ENCODE results near the gene BBS5.

BBS5 gene

GRCh38 chr2:169476459-169476858, 2.8 kb upstream of the BBS5 start:
- Histone ChIP-seq H3K36me3 (no peaks in the 10 kb centered on the region), H3K9me3 (no peaks in the 10 kb centered on the region), H3K4me1 (ENCODE audit: control insufficient read depth in 1 of 2, insufficient read depth in 1 of 2, low read depth in 1 of 2, low read length in 1 of 2) (peaks cover 10 to 13% of the 10 kb centered on the region in 2 experiments), H3K4me3 (ENCODE audit: low read depth in 1 of 2, low read length in 1 of 2) (no peak overlapping the region), H3K27me3 (peaks cover 20% of the 10 kb centered on the region), H3K27ac (no peak overlapping the region)
- TF ChIP-seq, protein P1, sequence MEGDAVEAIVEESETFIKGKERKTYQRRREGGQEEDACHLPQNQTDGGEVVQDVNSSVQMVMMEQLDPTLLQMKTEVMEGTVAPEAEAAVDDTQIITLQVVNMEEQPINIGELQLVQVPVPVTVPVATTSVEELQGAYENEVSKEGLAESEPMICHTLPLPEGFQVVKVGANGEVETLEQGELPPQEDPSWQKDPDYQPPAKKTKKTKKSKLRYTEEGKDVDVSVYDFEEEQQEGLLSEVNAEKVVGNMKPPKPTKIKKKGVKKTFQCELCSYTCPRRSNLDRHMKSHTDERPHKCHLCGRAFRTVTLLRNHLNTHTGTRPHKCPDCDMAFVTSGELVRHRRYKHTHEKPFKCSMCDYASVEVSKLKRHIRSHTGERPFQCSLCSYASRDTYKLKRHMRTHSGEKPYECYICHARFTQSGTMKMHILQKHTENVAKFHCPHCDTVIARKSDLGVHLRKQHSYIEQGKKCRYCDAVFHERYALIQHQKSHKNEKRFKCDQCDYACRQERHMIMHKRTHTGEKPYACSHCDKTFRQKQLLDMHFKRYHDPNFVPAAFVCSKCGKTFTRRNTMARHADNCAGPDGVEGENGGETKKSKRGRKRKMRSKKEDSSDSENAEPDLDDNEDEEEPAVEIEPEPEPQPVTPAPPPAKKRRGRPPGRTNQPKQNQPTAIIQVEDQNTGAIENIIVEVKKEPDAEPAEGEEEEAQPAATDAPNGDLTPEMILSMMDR (IDR thresholded peaks at IDR 0.05): no peak

DNA sequence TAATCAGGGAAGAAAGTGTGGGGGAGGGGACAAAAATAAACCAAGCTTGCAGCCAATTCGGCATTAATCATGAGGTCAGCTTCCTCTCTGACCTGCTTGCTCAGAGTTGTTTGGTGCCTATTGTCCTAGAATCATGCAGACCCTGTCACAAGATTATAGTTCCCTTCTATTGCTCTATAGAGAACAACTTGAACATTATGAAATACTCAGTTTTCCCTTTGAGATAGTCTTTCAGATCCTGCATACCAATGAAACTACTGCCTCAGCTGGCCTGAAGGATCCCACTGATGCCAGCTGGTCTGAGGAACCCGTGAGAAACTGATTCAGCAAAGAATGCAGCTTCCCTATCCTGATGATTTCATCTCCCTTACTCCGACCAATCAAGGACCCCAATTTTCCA, 955 bp upstream of the BBS5 start:
- H3K4me1 ChIP-seq (ENCODE audit: control insufficient read depth in 1 of 2, insufficient read depth in 1 of 2, low read depth in 1 of 2, low read length in 1 of 2): peaks cover 10 to 13% of the 10 kb centered on the region in 2 experiments
- TF ChIP-seq, protein P1 (IDR thresholded peaks at IDR 0.05): no peak
- H3K36me3 ChIP-seq: no peaks in the 10 kb centered on the region
- H3K9me3 ChIP-seq: no peaks in the 10 kb centered on the region
- peaks cover 20% of the 10 kb centered on the region for H3K27me3 ChIP-seq
- H3K4me3 ChIP-seq (ENCODE audit: low read depth in 1 of 2, low read length in 1 of 2): no peak overlapping the region
- no peak overlapping the region for H3K27ac ChIP-seq

GRCh38 chr2:169478745-169479256, 493 bp upstream of the BBS5 start:
- TF ChIP-seq, protein P1 (IDR thresholded peaks at IDR 0.05): no peak
- H3K4me3 ChIP-seq (ENCODE audit: low read depth in 1 of 2, low read length in 1 of 2): peak overlapping the region; percentile 51 to 61
- no peak overlapping the region for H3K27ac ChIP-seq

DNA sequence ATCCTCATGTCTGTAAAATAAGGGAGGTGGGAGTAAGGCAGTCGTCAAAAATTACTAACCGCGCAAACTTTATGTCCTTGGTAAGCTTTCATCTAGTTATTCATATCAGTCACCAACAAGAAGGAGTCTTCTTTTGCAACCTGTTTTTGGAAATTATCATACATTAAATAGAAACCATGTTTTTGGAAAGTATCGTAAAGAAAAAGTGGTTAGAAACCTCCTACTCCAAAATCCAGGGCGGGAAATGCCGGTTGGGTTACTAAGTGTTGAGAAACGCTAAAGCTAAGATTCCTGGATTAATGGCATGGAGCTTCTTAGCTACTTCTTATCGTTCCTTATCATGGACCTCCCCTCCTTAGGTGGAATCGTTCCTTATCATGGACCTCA, 778 bp downstream of the BBS5 start:
- H3K4me1 ChIP-seq (ENCODE audit: control insufficient read depth in 1 of 2, insufficient read depth in 1 of 2, low read depth in 1 of 2, low read length in 1 of 2): peaks cover 10 to 13% of the 10 kb centered on the region in 2 experiments
- no peak overlapping the region for H3K27ac ChIP-seq
- no peaks in the 10 kb centered on the region for H3K36me3 ChIP-seq
- peak overlapping the region in 1 of 2 experiments; percentile 61 for H3K4me3 ChIP-seq (ENCODE audit: low read depth in 1 of 2, low read length in 1 of 2)
- H3K9me3 ChIP-seq: no peaks in the 10 kb centered on the region
- peaks cover 20% of the 10 kb centered on the region for H3K27me3 ChIP-seq
- TF ChIP-seq, protein P1 (IDR thresholded peaks at IDR 0.05): no peak

More at GRCh38 chr2:169478745-169479256, 493 bp upstream of the BBS5 start:
- no peaks in the 10 kb centered on the region for H3K36me3 ChIP-seq
- peaks cover 10 to 13% of the 10 kb centered on the region in 2 experiments for H3K4me1 ChIP-seq (ENCODE audit: control insufficient read depth in 1 of 2, insufficient read depth in 1 of 2, low read depth in 1 of 2, low read length in 1 of 2)
- no peaks in the 10 kb centered on the region for H3K9me3 ChIP-seq
- peaks cover 20% of the 10 kb centered on the region for H3K27me3 ChIP-seq

DNA sequence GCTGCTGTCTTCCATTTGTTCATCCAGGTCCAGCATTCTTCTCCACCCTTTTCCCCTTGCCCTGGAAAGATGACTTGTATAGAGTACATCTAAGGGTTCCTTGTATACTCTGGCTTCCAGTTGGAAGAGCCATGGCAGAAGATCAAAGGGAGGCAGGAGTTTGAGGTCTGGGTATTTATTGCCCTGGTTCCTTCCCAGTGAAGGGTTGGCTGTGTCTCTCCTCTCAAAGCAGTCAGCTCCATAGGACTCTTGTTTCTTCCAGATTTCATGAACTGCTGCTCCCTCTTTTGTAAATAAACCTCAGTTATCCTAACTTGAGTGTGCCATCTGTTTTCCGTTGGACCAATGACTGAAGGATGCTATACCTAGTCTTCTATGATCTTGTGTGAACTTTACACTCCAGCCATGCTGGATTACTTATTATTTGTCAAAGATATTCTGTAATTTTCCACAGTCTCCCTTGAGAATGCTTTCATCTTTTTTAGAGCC, 6.4 kb downstream of the BBS5 start:
- TF ChIP-seq, protein P1 (IDR thresholded peaks at IDR 0.05): no peak
- H3K4me3 ChIP-seq (ENCODE audit: low read depth in 1 of 2, low read length in 1 of 2): no peak overlapping the region
- no peaks in the 10 kb centered on the region for H3K4me1 ChIP-seq (ENCODE audit: control insufficient read depth in 1 of 2, insufficient read depth in 1 of 2, low read depth in 1 of 2, low read length in 1 of 2)
- H3K27ac ChIP-seq: no peak overlapping the region
- H3K36me3 ChIP-seq: no peaks in the 10 kb centered on the region
- H3K27me3 ChIP-seq: no peaks in the 10 kb centered on the region
- H3K9me3 ChIP-seq: no peaks in the 10 kb centered on the region
